NK-92 treated with Interleukin-12 subunit alpha and Interleukin-12 subunit beta, amount 100 ng/mL, for 24 hours (cell line): ENCODE measurements around the gene IL1R2.

ENCODE experiments used
- DNase-seq: peaks from one replicate; lab custom pipeline; 2025; lab: John Stamatoyannopoulos, UW

The IL1R2 gene

GRCh38 chr2:102043560-102043959 lies 51.8 kb downstream of the IL1R2 start:
- no peak for DNase-seq

- no peak for DNase-seq
These were observed 52.6 kb downstream of the IL1R2 start for GRCh38 chr2:102044235-102044896.

GRCh38 chr2:102044967-102045489 lies 53.3 kb downstream of the IL1R2 start:
- DNase-seq = no peak

GRCh38 chr2:102045697-102046096 lies 53.9 kb downstream of the IL1R2 start:
- no peak for DNase-seq

- DNase-seq = no peak
These were observed 54.6 kb downstream of the IL1R2 start for GRCh38 chr2:102046135-102046986.

- no peak for DNase-seq
These were observed 56.7 kb downstream of the IL1R2 start for GRCh38 chr2:102048465-102048864.

GRCh38 chr2:102049756-102050443 lies 58.1 kb downstream of the IL1R2 start:
- DNase-seq = no peak

- no peak for DNase-seq
These were observed 59.2 kb downstream of the IL1R2 start for GRCh38 chr2:102050854-102051391.

- DNase-seq = no peak
These were observed 60.0 kb downstream of the IL1R2 start for GRCh38 chr2:102051692-102052277.

GRCh38 chr2:102052365-102052764 lies 60.6 kb downstream of the IL1R2 start:
- DNase-seq = no peak

GRCh38 chr2:102053096-102053495 lies 61.3 kb downstream of the IL1R2 start:
- no peak for DNase-seq

- DNase-seq = no peak
These were observed 63.7 kb downstream of the IL1R2 start for GRCh38 chr2:102055346-102055990.

- DNase-seq = no peak
These were observed 64.4 kb downstream of the IL1R2 start for GRCh38 chr2:102056079-102056581.

- DNase-seq = no peak
These were observed 65.9 kb downstream of the IL1R2 start for GRCh38 chr2:102057502-102058292.

- no peak for DNase-seq
These were observed 66.6 kb downstream of the IL1R2 start for GRCh38 chr2:102058293-102058833.

GRCh38 chr2:102059151-102059550 lies 67.4 kb downstream of the IL1R2 start:
- no peak for DNase-seq

- no peak for DNase-seq
These were observed 68.3 kb downstream of the IL1R2 start for GRCh38 chr2:102060047-102060446.

GRCh38 chr2:102060792-102061191 lies 69.0 kb downstream of the IL1R2 start:
- DNase-seq = no peak

GRCh38 chr2:102061286-102061699 lies 69.5 kb downstream of the IL1R2 start:
- DNase-seq = no peak
